ENCODE results near the gene RUFY3.

DNA sequence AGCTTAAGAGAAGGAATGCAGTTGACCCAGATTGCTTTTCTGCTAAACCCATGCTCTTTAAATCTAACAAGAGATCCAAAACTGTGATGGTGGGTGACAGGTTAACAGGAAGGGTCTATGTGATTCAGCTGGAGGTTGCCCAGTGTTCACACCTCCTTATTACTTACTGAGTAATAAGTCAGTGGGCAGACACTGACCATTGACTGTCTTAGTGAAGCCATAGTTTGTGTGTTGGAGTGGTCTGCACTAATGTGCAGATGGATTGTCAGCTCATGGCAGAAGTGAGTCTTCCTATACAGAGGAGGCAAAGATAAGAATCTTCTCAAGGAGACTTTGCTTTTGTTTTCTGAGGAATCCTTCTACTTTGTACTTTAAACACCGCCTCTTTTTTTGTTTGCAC lies 15.2 kb upstream of the RUFY3 start:
- TF ChIP-seq, protein P1, sequence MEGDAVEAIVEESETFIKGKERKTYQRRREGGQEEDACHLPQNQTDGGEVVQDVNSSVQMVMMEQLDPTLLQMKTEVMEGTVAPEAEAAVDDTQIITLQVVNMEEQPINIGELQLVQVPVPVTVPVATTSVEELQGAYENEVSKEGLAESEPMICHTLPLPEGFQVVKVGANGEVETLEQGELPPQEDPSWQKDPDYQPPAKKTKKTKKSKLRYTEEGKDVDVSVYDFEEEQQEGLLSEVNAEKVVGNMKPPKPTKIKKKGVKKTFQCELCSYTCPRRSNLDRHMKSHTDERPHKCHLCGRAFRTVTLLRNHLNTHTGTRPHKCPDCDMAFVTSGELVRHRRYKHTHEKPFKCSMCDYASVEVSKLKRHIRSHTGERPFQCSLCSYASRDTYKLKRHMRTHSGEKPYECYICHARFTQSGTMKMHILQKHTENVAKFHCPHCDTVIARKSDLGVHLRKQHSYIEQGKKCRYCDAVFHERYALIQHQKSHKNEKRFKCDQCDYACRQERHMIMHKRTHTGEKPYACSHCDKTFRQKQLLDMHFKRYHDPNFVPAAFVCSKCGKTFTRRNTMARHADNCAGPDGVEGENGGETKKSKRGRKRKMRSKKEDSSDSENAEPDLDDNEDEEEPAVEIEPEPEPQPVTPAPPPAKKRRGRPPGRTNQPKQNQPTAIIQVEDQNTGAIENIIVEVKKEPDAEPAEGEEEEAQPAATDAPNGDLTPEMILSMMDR (IDR thresholded peaks at IDR 0.05): no peak
- TF ChIP-seq EP300 (IDR thresholded peaks at IDR 0.05): no peak
- TF ChIP-seq POLR2AphosphoS5 (IDR thresholded peaks at IDR 0.05): no peak
- no peak for TF ChIP-seq POLR2A (IDR thresholded peaks at IDR 0.05)
